ENCODE measurements around the gene DYNC1LI1.

GRCh38 chr3:32575451-32576113, 4.9 kb upstream of the DYNC1LI1 start:
- TF ChIP-seq CBFB (CRISPR knock-in tag; IDR thresholded peaks at IDR 0.05; ENCODE audit: low read depth) (no peak), CREB1 (CRISPR knock-in tag; IDR thresholded peaks at IDR 0.05) (no peak), ELF4 (CRISPR knock-in tag; IDR thresholded peaks at IDR 0.05; ENCODE audit: low read depth) (no peak), ATF2 (CRISPR knock-in tag; IDR thresholded peaks at IDR 0.05; ENCODE audit: borderline replicate concordance, low read depth) (no peak), CTCF (IDR thresholded peaks at IDR 0.05) (no peak), USF1 (CRISPR knock-in tag; IDR thresholded peaks at IDR 0.05) (no peak), MXD4 (CRISPR knock-in tag; IDR thresholded peaks at IDR 0.05; ENCODE audit: borderline replicate concordance) (no peak), AFF4 (CRISPR knock-in tag; IDR thresholded peaks at IDR 0.05; ENCODE audit: borderline replicate concordance) (no peak), NR1H2 (CRISPR knock-in tag; IDR thresholded peaks at IDR 0.05) (no peak)

Data from WTC11 (cell line).